ENCODE measurements around the gene SFI1. TPM values are rescaled to one million over a fixed set of nuclear protein-coding genes. Genes with fewer than 3 reads are reported as not detected.

The SFI1 gene
- total and polyA plus RNA-seq, 2 of the 8 experiments (the other 6 are each of a cell fraction or from before 2014, with no cell fraction given), result 10.4 to 30.1 TPM

- Histone ChIP-seq H3K79me1 (ENCODE audit: low read depth, low read length) (no peaks in the 10 kb centered on the region), H3K56ac (replicated peaks; ENCODE audit: insufficient read length, low read depth, low read length) (no peak overlapping the region), H4K91ac (replicated peaks; ENCODE audit: insufficient read length, low read length) (no peak overlapping the region), H2AK5ac (ENCODE audit: low read depth, low read length) (no peak overlapping the region), H3K18ac (ENCODE audit: extremely low read depth, low read length) (no peak overlapping the region), H2BK12ac (ENCODE audit: low read depth, low read length) (no peak overlapping the region), H3K23ac (ENCODE audit: insufficient read length) (no peak overlapping the region), H3K4ac (replicated peaks; ENCODE audit: insufficient read length, low read depth, low read length) (no peak overlapping the region), H2BK5ac (ENCODE audit: low read depth, low read length) (no peak overlapping the region), H3K14ac (ENCODE audit: insufficient read length) (no peak overlapping the region), H3K23me2 (ENCODE audit: low read depth, low read length) (no peaks in the 10 kb centered on the region; the same call in 1 of the 2 replicates), H2BK20ac (ENCODE audit: low read length) (no peak overlapping the region), H2BK15ac (ENCODE audit: low read length) (no peak overlapping the region), H4K5ac (ENCODE audit: insufficient read length, low read depth, low read length) (no peak overlapping the region), H3K9me3 (ENCODE audit: insufficient read depth in 2 of 2, low read depth in 1 of 2, low read length in 1 of 2) (no peaks in the 10 kb centered on the region), H3K4me3 (ENCODE audit: extremely low read depth in 1 of 4, insufficient read depth in 2 of 4, low read depth in 3 of 4, low read length in 4 of 4) (no peak overlapping the region), H3K4me1 (replicated peaks in 1 of 4; ENCODE audit: control insufficient read depth in 3 of 4, insufficient read depth in 4 of 4, low read length in 3 of 4) (no peaks in the 10 kb centered on the region), H2BK120ac (replicated peaks; ENCODE audit: low read depth, low read length) (no peak overlapping the region), H3K27me3 (replicated peaks in 1 of 4; ENCODE audit: control insufficient read depth in 3 of 4, extremely low read depth in 1 of 4, insufficient read depth in 3 of 4, low read length in 3 of 4) (no peaks in the 10 kb centered on the region), H3K27ac (ENCODE audit: low read depth, low read length) (no peak overlapping the region), H3K9ac (replicated peaks in 1 of 4; ENCODE audit: extremely low read depth in 1 of 4, low read depth in 3 of 4, low read length in 3 of 4) (no peak overlapping the region), H4K8ac (ENCODE audit: extremely low read depth, insufficient read depth, low read length) (no peak overlapping the region), H3K4me2 (ENCODE audit: insufficient read depth in 1 of 2, low read depth in 2 of 2, low read length in 2 of 2) (no peak overlapping the region), H3K36me3 (ENCODE audit: control insufficient read depth in 2 of 4, insufficient read depth in 4 of 4, low read length in 3 of 4) (peaks cover 0 to 10% (median 5%) of the 10 kb centered on the region in 4 experiments; a peak in 5 of 8 replicates), H3K79me2 (ENCODE audit: control insufficient read depth in 1 of 2, insufficient read depth in 2 of 2, low read length in 2 of 2) (no peaks in the 10 kb centered on the region), H2AFZ (ENCODE audit: low read length) (no peak overlapping the region), H4K20me1 (replicated peaks in 1 of 2; ENCODE audit: control insufficient read depth in 1 of 2, insufficient read depth in 2 of 2, low read length in 2 of 2) (peaks cover 1 to 6% of the 10 kb centered on the region in 2 experiments)
- POLR2A ChIA-PET (ENCODE audit: partially characterized antibody), result no interaction called here
- CTCF ChIA-PET (ENCODE audit: partially characterized antibody), result interaction anchor here (2.0 kb wide), 1 partner anchor 28 kb away, joined by 4 read pairs; no protein-coding TSS in a partner anchor
- WGBS, 2 experiments (ENCODE audit: extremely low coverage in 1 of 2, insufficient coverage in 1 of 2, insufficient read length in 1 of 2, insufficient replicate concordance in 2 of 2, low coverage in 1 of 2, low lambda C conversion rate in 2 of 2, missing lambda C conversion rate in 1 of 2), result 96% methylated on average over 5 of the region's 5 CpGs; no CpG with 5 or more reads in 1 of the 2 experiments
- FAIRE-seq (no peak), DNase-seq (ENCODE audit: low read depth in 1 of 2, low spot score in 2 of 2) (no peak)
- TF ChIP-seq E2F6 (IDR thresholded peaks at IDR 0.05), result no peak
- TF ChIP-seq ATF2 (IDR thresholded peaks at IDR 0.05; ENCODE audit: low read length), result no peak
- no peak for TF ChIP-seq JUND (IDR thresholded peaks at IDR 0.05; ENCODE audit: low read length)
- no peak for TF ChIP-seq RXRA (IDR thresholded peaks at IDR 0.05; ENCODE audit: insufficient read depth, low read depth, low read length)
- no peak for TF ChIP-seq SIN3A (conservative IDR thresholded peaks at IDR 0.05 in 1 of 2, IDR thresholded peaks at IDR 0.05 in 1 of 2; ENCODE audit: low read depth in 1 of 2, low read length in 2 of 2)
These were observed 88.4 kb downstream of the SFI1 start for GRCh38 chr22:31584804-31585160.
